ENCODE measurements around the gene HES7.

Gene HES7

DNA sequence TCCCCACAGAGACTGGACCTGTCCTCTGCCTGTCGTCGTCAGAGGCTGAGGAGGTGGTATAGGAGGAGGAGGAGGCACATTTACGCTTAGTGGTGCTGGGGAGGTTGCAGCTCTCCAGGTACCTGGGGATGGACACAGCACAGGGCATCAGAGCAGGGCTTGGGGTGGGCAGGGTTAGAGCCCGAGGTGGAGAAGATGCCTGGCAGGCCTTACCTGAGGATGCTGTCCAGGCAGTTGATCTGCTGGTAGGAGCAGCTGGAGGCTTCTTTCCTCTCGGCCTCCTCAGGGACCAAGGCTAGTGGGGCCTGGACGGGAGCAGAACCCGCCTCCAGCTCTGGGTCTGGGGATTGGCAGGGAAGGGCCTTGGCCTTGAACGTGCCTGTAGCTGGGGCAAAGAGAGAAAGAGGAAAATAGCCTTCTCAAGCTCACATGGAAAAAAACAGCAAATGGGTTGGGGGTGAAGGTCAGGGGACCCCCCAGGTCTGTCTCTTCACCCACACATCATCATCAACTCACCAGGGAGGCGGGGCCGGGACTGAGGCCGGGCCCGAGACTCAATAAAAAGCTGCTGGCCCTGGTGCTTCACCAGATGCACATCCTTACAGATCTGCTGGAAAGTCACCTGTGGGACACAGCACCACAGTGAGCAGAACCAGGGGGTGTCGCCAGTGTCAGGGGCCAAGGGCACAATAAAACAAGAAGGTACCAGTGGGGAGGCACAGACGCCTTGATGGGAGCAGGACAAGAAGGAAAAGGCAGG, 22.7 kb upstream of the HES7 start:
- no peak for DNase-seq
- in situ Hi-C loops (cut with HindIII; ENCODE audit: low pct_ligation_motif_present, low pct_unique_long_range_greater_than_20kb, low sequenced_read_pairs): no loop called here

DNA sequence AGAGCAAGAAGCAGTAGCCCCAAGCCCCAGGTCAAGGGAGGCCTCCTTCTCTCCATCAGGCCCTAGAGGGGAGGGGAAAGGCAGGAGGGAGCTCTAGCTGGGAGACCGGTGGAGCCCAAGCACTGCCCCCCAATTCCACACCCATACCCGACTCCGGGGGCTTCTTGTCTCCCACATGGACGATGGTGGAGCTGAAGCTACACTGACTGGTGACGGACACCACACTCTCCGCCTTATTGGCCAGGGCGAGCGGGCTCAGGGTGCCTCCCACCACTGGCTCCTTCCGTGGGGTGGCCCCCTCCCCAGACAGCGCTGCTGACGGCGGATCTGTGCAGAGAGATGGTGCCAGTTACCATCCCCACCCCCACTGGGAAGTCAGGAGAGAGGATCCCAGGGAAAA, 21.9 kb upstream of the HES7 start:
- in situ Hi-C loops (cut with HindIII; ENCODE audit: low pct_ligation_motif_present, low pct_unique_long_range_greater_than_20kb, low sequenced_read_pairs): no loop called here
- DNase-seq: no peak

DNA sequence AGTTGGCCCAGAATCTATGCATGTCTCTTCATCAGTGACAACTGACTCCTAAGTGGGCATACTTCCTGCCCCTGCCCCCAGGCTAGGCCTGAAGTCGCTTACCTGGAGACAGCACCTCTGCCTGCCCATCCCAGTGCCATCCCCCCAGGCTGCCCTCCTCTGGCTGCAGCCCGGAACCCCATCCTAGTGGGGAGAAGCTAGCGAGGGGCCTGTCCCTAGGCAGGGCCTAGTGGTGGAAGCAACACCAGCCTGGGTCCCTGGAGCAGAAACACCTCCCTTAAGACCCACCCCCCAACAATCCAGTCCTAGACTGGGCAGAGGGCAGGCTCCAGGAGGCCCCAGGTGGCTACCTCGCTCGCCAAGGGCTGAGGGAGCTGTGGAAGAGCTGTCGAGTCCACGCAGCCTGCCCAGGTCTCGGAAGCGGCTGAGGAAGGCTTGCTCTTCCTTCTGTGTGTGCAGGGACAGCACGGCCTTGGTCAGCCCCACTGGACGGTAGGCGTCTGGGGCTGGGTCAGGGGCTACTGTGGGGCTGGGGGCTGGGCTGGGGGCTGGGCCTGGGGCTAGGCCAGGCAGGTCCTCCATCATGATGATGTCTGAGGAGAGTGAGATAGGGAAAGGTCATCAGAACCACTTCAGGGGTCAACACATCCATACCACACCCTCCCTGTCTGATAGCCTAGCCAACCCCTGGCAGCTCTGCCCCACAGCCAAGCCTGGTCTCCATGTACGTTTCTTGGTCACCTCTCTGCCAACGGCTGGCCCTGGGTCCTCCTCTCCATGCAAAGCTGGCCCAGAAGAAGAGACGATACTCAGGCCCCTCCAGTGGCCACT, 20.7 kb upstream of the HES7 start:
- in situ Hi-C loops (cut with HindIII; ENCODE audit: low pct_ligation_motif_present, low pct_unique_long_range_greater_than_20kb, low sequenced_read_pairs): no loop called here
- no peak for DNase-seq

DNA sequence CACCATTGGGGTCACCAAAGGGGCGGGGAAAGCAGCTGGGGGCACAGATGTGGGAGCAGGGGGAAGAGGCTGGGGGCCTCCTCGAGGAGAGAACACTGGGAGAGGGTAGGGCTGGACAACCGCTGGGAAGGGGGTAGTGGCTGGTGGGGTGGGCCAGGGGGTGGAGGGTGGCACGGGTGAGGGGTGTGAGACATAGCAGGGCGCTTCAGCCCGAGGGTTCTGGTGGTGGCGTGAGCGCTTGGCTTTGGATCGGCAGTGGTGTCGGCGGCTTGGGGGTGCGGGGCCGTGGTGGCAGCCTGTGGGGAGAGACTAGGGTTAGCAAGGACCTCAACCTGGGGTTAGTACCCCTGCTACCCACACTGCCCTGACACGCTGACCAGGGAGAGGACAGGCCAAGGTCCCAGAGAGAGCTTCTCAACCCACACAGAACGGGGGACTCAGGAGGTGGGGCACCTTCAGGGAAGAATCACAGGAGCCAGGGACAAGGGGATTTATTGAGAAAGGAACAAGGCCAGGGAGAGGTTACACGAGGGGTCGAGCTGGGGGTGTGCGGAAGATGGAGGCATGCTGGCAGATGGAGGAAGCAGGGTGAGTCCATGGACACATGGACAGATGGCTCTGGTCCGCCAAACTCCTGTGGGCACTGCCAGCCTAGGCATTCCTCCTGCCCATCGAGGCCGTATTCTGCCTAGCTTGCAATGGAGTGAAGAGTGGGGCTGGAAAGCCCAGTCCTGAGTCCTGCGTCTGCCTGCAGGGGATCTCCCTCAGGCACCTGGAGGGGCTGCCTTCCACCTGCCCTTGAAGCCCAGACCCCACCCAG, 19.9 kb upstream of the HES7 start:
- in situ Hi-C loops (cut with HindIII; ENCODE audit: low pct_ligation_motif_present, low pct_unique_long_range_greater_than_20kb, low sequenced_read_pairs): no loop called here
- DNase-seq: no peak

DNA sequence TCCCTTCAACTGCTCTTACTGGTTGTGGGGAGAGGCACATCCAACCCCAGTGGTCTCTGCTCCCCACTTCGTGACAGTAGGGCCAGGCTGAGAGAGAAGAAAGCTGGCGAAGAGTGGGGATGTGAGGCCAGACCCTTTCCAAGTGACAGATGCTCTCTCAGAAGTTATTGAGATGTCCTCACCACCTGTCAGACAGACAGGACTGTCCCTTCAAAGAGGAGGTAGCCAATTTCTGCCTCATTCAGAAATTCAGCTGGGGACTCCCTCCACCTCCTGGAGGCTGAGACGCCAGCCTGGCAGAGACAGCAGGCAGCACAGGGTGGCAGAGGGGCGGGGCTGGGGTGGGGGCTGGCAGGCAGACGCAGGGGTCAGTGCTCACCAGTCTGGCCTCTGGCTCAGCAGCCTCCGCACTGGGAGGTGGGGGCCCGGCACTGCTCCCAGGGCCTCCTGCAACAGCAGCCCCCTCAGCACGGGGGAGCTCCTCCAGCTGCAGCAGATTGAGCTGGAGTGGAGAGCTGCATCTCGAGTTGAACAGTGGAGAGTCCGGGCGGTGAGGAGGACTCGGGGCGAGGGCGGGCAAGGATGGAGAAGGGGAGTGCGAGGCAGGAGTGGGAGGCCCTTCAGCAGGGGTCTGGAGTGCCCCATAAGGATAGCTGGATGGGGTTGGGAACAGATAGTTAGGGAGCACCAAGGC, 19.1 kb upstream of the HES7 start:
- DNase-seq: no peak
- in situ Hi-C loops (cut with HindIII; ENCODE audit: low pct_ligation_motif_present, low pct_unique_long_range_greater_than_20kb, low sequenced_read_pairs): no loop called here

DNA sequence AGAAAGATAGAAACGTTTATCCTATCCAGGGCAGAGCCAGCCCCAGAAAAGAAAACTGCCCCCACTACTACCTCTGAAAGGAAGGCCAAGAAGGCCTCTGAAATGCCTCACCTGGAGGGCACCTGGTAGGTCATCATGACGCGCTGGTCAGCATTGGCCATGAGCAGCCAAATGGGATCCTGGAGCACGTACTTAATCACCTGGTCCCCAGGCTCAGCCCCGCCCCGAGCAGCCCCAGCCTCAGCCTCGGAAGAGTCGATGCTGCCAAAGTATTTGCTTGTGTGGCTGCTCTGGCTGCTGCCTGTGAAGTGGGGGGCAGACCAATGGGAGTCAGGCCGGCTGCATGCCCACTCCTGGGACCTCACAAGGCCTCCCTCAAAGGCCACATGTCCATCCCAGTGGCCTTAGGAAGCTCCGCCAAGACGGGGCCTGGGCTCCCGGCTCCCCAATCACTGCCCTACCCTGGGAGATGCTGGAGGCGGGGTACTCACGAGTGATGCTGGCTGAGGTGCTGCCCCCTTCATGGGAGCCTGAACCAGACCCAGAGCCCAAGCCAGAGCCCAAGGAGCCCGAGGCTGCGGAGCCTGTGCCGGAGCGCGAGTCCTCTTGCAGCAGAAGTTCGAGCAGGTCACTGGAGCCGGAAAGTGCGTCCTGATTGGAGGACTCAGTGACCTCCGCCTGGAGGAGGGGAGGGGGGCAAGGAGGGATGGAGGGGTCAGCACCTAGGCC, 18.4 kb upstream of the HES7 start:
- in situ Hi-C loops (cut with HindIII; ENCODE audit: low pct_ligation_motif_present, low pct_unique_long_range_greater_than_20kb, low sequenced_read_pairs): no loop called here
- no peak for DNase-seq

DNA sequence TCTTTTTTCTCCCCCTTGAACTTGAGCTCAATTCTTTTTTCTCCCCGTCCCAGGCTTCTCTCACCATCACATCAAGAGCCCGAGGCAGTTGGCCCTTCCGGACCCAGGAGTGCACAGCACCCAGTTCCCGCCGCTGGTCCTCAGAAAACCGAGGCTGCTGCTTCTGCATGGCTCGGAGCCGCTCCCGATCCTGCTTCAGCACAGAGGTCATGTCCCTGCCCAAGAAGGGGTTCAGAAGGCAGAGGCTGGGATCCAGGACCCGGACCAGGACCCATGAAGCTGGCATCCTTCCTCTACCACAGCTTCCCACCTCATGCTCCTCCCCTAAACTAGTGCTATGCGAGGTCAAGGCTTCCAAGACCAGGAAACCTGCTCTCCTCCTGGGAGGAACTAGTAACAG, 17.8 kb upstream of the HES7 start:
- in situ Hi-C loops (cut with HindIII; ENCODE audit: low pct_ligation_motif_present, low pct_unique_long_range_greater_than_20kb, low sequenced_read_pairs): no loop called here
- DNase-seq: no peak

DNA sequence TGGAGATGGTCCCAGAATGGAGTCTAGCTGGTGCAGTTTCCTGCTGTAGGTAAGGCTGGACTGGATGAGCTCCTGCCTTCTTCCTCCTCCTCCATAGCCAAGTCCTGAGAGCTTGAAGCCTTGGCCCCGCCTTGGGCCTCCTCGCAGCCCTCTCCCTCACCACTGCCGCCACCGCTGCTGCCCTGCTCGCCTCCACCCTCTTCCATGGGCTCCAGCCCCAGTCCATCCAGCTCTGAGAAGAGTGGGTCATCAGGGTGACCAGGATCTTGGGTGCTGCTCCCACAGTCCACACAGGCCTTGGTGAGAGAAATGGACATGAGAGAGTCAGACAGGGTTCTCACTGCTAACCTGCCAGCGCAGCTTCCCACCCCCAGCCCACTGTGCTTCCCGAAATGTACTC, 17.1 kb upstream of the HES7 start:
- DNase-seq: no peak
- in situ Hi-C loops (cut with HindIII; ENCODE audit: low pct_ligation_motif_present, low pct_unique_long_range_greater_than_20kb, low sequenced_read_pairs): no loop called here

DNA sequence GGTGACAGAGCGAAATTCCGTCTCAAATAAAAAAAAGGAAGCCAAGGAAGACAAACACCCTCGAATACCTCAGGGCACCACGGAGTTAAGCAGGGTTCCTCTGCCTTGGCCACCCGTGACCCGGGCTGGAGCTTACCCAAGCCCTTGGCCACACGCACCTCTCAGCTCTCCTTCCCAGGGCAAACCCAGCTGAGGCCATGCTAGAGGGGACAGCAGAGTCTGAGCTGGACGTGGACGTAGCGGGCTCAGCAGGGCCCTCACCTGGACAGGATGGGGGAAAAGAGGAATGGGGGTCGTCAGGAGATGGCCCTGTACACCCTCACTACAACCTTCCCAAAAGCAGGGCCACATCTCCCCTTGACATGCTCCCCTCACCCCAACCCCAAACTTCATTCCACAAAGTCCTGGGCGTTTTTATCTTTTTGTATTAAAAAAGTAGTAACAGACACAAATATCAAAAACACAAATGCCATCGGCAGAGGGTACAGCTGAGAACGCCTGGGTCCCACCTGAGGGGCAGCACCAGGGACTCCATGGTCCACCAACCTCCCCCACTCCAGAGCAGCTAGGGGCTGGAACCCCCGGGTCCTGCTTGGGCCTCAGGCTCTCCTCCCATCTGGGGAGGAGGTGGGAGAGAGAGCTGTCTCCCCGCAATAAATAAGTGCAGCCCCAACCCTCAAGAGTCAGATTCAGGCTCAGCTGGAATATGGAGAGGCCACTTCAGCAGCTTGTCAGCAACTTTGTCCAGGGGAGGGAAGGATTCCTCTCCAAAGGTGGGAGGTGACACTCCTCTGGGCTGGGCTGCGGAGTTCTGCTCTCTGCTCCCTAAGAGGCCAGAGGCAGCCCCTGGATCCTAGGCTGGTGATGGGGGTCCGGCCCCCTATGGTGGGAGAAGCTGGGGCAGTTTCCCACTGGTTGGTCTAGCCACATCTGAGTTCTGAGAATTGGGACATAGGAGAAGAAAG, 16.4 kb upstream of the HES7 start:
- no peak for DNase-seq
- in situ Hi-C loops (cut with HindIII; ENCODE audit: low pct_ligation_motif_present, low pct_unique_long_range_greater_than_20kb, low sequenced_read_pairs): no loop called here

DNA sequence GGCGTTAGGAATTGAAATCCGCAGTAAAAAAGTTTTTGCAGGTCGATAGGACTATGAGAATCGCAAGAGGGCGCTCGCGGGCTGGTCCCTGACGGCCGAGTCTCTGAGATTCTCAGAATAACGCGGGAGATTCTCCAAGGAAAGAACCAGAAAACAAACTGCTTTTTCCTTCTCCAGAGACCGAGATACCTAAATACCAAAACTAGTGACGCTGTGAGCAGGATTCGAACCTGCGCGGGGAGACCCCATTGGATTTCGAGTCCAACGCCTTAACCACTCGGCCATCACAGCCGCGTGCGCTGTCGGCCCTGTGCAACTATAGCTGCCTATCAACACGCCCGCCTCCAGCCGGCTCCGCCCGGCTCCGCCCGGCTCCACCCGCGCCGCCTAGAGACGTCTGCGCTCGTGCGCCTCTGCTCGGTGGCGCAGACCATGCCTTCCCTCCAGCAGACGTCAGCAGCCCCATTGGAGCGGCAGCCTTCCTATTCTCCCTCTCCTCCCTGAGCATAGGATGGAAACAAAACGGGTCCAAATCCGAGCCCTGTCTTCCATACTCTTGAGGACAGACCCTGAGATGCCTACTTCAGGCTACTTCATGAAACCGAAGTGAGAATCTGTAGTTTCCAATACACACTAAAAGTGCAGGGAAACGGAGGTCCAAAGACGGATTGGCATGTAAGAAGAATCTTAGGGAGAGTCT, 14.9 kb upstream of the HES7 start:
- peak; percentile 98 for DNase-seq
- in situ Hi-C loops (cut with HindIII; ENCODE audit: low pct_ligation_motif_present, low pct_unique_long_range_greater_than_20kb, low sequenced_read_pairs): no loop called here

DNA sequence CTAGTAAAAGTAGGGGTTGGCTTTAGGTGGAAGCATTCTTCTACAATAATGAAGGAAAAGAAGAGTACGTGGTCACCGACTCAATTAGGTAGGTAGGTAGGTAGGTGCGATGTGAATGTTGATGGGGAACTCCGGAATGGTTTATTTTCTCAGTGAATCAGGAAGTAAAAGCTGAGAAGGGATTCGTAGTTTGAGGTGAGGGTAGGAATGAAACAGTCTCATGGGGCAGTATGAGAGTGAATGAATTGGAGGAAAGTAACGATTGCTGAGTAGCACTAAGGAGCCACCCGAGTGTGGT, 14.4 kb upstream of the HES7 start:
- DNase-seq: no peak
- in situ Hi-C loops (cut with HindIII; ENCODE audit: low pct_ligation_motif_present, low pct_unique_long_range_greater_than_20kb, low sequenced_read_pairs): no loop called here

DNA sequence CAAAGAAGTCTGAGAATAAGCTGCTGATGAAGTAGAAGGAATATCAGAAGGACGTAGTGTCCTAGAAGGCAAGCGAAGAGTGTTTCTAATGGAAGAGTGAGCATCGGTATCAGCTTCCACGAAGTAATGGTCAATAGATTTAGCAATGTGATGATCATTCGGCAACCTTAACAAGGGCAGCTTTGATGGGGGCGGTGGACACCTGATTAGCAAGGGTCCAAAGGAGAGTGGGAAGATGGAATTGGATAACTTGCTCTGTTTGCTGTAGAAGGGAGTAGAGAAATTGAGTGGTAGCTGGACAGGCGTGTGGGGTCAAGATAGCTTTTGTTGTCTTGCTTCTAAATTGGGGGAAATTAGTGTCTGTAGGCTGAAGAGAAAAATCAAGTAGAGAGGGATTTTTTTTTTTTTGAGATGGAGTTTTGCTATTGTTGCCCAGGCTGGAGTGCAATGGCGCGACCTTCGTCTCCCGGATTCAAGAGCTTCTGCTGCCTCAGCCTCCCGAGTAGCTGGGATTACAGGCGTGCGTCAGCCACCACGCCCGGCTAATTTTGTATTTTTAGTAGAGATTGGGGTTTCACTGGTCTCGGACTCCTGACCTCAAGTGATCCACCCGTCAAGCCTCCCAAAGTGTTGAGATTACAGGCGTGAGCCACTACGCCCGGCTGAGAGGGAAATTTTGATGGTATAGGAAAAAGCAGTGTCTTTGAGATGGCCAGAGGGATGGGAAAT, 13.9 kb upstream of the HES7 start:
- DNase-seq: peak; percentile 15
- in situ Hi-C loops (cut with HindIII; ENCODE audit: low pct_ligation_motif_present, low pct_unique_long_range_greater_than_20kb, low sequenced_read_pairs): no loop called here

DNA sequence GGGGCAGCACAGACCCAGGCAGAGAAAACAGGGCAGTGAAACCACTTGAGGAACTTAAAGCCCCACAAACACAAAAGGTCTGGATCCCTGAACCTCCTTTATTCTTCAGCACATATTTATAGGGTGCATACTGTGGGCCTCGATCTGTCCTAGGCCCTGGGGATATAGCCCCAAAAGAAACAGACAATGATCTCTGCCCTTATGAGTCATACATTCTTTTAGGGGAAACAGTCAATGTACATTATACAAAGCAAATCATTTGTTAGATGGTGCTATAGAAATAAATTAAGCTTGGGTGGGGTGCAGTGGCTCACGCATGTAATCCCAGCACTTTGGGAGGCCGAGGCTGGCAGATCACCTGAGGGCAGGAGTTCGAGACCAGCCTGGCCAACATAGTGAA, 10.0 kb upstream of the HES7 start:
- in situ Hi-C loops (cut with HindIII; ENCODE audit: low pct_ligation_motif_present, low pct_unique_long_range_greater_than_20kb, low sequenced_read_pairs): no loop called here

DNA sequence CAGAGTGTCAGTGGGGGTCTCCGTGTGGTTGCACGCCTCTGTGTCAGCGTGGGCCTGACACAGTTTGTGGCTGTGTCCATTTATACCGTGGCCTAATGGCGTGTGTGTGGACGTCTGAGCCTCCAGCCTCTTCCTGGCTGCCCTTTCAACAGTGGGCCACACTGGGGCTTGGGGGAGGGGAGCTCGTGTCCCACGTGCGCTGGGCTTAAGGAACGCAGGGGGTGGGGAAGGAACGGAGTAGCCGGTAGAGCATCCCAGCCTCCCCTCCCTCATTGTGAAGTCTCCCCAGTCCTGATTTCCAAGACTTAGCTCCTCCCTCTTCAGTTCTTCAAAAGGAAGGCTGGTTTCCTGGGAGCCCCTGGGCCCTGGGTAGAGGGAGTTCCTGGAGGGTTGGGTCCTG, 9.5 kb upstream of the HES7 start:
- DNase-seq: no peak
- in situ Hi-C loops (cut with HindIII; ENCODE audit: low pct_ligation_motif_present, low pct_unique_long_range_greater_than_20kb, low sequenced_read_pairs): no loop called here

More for the DNA sequence above, 10.0 kb upstream of the HES7 start:
- DNase-seq: no peak

DNA sequence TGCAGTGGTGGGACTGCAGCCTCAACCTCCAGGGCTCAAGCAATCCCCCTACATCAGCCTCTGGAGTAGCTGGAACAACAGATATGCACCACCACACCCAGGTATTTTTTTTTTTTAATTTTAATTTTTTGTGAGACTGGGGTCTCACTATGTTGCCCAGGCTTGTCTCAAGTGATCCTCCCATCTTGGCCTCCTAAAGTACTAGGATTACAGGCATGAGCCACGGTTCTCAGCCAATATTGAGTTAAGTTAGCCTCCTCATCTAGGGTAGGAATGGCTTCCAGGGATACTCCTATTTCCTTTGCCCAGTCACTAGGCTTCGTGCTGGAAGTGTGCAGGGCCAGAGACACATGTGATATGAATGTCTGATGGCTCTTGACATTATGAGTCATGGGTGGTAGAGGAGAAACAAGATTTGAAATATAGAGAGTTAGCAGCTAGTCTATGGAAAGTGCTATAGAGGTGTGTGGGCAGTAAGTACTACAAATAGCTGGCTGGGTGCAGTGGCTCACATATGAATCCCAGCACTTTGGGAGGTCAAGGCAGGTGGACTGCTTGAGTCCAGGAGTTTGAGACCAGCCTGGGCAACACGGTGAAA, 8.0 kb upstream of the HES7 start:
- in situ Hi-C loops (cut with HindIII; ENCODE audit: low pct_ligation_motif_present, low pct_unique_long_range_greater_than_20kb, low sequenced_read_pairs): no loop called here
- DNase-seq: peak; percentile 41
